HG03521 (cell line): ENCODE measurements around the gene BRD1.
"Not testable (repeated sequence)": the region's sequence is repeated elsewhere in the genome, so short reads cannot be mapped to it uniquely, and the experiment has no call there.

Experiments used
- ATAC-seq: cut with Tn5 transposase; IDR thresholded peaks from one replicate; pipeline ENCODE4 v1.9.1; 2021; ENCODE audit warnings: mild to moderate bottlenecking, moderate library complexity; ENCODE audit not compliant: unreplicated experiment

The BRD1 gene

DNA sequence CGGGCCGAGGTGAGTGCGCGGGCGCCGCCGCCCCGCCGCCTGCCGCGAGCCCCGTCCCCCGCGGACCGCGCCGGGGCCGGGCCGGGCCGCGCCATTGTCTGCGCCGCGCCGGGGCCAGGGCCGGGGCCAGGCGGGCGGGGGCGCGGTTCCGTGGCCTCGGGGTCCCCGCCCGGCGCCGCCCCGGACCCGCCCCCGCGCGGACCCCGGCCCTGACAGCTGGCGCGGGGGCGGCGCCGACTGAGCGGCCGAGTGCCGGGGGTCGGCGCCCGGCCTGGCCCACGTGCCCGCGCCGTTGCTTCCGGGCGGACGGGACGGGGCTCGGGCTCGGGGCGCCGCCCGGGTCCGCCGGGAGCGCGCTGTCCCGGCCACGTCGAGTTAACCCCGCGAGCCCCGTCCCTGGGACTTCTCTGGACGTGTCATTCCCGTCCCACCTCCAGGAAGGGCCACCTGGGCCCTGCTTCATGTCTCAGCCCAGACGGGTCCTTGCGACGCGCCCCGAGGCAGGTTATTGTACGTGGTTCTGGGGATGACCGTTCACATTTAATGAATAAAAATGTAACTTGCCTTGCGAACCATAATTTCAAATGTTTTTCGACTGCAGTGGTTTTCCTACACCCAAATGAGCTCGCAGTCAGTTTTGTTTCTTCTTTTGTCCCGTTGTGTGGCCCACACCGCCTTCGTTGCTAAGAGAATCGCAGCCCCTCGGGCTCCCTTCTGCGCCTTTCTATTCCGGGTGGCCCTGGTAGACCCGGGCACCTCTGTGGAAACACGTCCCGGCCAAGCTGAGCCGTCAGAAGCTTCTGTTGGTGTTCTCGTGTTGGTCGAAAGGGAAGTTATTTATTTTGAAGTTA is 26.5 kb upstream of the BRD1 start:
- peak; percentile 29 for ATAC-seq

DNA sequence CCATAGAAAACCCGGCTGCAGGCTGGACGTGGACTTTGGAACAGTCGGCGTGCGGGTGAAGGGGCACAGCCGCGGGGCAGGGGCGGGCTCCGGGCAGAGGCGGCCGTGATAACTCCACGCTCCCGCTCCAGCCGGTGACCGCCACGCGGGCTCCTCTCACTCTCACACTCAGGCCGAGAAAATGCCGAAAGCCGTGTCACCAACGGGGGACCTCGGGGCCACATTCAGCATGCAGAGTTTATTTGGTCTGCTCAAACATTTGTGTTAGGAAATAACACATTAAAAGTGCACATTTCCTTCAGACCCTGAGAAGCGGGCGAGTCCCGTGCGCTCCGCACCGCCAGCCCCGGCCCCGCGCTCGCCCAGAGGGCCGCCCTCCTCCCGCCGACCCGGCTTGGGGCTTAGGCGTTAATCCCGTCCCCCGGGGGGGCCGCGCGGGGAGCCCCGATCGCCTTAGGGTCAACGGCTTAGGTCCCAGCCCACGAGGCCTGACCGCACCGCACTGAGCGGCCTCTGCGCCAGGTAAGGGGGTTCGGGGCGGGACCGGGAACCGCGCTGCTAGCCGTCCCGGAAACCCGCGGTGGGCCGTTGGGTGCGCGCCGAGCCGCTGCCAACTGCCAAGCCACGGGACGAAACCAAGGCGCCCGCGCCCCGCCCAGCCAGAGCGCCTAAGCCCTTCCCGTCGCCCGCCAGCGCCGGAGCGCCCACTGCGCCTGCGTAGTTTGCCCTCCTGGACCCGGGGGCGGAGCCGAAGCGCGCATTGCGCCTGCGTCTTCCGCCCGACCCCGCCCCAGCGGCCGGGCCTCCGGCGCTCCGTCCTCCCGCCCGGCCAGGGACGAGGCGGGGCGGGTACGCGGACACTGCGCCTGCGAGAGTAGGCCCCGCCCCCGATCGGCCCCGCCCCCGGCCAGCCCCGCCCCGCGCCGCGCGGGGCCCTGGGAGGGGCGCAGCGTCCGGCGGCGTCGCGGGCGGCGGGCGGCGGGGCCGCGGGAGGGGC is 25.5 kb upstream of the BRD1 start, which contains the start of gene ZBED4:
Gene ZBED4, plus strand, starts transcription at position 947 of the 997 bp plus-strand sequence. CDS start 29,819 bp downstream, outside the sequence.
- ATAC-seq, result peak; percentile 85

DNA sequence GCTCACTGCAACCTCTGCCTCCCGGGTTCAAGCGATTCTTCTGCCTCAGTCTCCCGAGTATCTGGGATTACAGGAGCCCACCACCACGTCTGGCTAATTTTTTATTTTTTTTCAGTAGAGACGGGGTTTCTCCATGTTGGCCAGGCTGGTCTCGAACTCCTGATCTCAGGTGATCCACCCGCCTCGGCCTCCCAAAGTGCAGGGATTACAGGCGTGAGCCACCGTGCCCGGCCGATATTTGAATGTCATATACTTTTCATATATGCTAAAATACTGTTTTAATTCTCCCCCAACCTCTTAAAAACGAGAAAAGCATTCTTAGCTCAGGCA is 24.9 kb upstream of the BRD1 start:
- ATAC-seq, result not testable (repeated sequence)

DNA sequence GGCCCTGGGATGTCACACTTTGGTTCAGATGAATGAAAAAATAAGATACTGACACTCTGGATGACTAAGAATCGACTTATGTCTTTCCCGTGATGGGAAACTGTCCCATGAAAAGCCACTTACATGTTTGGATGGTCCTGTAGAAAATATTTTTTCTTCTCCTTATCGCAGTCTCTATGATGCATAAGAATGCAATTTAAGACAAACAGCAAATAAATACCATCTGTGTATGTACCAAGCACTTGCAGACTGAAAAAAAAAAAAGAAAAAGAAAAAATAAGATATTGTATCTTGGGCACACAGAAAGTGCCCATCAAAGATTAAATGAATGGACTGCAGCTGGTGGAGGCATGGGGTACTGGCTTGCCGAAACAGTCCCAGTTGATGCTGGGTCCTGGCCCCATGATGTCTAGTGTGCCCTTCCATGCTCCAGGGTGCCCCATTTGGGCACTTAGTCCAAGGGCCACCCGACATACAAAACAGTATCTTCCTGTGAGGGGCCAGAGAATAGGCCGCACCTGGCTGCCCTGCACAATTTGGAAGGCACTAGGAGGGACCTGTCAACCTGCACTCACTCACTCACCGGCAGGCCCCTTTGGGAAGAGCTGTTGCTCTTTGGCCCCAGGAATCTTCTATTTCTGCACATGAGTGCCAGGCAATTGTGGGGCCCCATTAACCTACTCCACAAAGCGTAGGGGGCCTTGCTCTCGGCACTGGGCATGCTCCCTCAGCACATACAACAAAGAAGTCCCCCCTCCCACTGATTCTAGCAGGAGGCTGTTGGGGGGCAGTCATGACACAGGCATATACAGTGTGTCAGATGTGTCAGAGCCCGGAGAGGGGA is 23.5 kb upstream of the BRD1 start:
- no peak for ATAC-seq

DNA sequence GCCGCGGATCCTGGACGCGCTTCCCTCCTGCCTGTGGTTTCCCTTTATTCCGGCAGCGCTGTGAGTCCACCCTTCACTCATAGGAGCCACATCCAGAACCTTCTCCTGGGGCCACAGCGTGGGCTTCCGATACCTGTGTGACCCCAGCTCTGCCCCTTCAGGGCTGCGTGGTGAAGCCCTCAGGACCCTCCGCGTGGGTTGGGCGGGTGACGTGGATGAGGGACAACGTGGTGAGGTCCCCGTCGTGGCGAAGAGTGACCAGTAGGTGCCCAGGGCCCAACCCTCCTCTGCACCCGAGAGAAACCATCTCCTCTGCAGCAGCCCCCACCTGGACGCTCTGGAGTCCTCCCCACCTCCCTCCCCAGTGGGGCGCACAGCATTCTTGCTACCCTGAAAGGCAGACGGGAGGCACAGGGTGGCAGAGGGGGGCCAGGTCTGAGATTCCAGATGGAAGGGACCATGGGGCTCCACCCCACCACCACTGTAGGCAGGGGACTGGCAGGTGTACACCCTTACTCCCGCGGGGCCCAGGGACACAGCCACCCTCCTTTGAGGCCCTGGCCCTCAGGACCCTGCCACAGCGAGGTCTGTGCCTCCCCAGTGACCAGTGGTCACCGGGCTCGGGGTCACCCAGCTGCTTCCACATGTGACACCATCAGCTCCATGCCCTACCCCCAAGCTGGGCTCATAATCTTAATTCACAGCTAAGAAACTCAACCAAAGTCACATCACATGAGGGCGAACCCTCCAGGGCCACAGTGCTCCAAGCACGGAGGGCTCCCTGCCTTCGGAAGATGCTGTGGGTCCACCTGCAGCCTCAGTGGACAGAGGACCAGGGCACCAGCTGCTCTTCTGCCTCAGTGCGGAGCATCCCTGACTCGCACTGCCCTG is 22.6 kb upstream of the BRD1 start:
- no peak for ATAC-seq

DNA sequence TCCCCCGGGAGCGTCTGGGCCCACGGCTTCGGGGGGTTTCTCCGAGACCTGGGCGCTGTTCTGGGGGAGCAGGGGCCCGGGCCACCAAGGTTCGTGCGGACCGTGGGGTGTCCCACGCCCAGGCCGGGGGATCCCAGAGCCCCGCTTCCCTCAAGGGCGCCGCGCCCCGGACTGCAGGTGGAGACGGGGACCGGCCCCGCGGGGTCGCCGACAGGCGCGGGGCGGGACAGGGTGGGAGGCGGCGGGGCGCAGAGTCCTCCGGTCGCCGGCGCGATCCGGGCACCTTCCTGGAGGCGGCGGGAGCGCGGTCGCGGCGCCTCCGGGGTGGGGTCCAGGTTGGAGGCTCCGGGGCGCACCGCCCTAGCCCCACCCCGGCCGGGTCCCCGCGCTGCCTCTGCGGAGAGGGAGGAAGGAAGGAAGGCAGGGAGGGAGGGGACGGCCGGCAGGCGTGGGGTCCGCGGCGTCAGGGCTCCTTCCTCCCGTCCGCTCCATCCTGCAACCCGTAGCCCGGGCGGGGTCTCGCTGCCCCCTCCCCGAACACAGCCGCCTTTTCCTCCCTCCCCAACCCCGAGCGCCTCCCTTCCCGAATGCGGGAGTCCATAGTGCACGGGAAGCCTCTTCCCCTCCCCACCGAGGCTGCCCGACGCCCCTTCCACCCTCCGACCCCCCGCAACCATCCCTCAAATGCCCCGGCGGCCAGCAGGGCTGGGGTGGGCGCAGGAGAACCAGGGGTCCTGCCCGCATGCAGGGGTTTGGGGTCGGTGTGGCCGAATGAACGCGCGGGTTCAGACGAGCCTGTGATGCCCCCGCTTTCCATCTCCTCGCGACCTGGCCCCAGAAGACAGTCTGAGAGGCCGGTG is 21.7 kb upstream of the BRD1 start:
- ATAC-seq, result no peak

DNA sequence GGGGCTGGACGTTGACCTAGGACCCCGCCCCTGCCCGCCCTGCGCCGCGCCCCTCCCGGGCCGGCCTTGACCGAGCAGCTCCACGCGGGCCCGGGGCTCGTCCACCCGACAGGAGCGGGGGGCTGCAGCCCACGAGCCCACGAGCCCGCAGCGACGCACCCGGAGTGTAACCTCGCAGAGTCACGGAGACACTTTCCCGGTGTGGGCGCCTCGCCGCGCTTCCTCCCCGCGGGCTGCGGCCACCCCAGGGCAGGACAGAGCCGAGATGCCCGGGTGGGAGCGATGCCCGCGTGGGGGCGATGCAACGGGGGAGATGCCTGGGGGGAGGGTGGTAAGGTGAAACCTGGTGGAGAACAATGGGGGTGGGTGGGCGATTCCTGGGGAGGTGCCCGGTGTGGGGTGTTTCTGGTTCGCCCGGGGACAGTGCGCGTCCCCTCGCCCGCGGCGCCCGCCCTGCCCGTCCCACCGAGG is 21.1 kb upstream of the BRD1 start:
- no peak for ATAC-seq

DNA sequence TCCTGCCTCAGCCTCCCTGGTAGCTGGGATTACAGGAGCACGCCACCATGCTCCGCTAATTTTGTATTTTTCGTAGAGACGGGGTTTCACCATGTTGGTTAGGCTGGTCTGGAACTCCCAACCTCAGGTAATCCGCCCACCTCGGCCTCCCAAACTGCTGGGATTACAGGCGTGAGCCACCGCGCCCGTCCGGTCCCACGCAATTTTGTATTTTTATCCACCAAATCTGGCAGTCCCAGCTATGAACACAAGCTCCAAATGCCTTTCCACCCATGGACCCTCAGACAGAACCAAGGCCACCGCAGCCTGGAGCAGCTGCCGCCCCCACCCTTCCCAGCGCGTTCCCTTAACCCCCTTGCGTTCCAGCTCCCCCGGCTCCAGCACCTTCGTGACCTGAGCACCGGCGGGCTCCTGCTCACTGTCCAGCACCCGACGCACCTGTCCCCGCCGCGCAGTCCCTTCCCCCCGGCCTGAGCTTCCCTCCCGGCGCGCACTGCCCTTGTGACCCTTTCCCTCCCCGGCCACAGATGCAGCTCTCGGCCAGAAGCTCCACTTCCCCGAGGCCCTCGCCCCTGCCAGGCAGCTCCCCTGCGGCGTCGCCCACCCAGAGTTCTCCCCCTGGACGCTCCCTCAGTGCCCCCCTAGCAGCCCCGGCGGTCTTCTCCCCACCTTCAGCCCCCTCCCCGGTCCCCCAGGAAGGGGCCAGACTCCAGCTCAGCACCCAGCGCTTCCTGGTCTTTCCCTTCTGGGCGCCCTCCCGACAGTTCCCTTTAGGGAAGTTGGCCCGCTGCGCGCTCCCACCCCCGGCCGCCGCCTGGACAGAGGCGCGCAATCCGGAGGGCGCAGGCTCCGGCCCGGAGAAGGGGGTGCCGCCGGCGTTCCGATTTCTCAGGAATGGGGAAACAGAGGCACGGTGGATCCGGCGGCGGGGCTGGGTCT is 20.3 kb upstream of the BRD1 start:
- no peak for ATAC-seq

DNA sequence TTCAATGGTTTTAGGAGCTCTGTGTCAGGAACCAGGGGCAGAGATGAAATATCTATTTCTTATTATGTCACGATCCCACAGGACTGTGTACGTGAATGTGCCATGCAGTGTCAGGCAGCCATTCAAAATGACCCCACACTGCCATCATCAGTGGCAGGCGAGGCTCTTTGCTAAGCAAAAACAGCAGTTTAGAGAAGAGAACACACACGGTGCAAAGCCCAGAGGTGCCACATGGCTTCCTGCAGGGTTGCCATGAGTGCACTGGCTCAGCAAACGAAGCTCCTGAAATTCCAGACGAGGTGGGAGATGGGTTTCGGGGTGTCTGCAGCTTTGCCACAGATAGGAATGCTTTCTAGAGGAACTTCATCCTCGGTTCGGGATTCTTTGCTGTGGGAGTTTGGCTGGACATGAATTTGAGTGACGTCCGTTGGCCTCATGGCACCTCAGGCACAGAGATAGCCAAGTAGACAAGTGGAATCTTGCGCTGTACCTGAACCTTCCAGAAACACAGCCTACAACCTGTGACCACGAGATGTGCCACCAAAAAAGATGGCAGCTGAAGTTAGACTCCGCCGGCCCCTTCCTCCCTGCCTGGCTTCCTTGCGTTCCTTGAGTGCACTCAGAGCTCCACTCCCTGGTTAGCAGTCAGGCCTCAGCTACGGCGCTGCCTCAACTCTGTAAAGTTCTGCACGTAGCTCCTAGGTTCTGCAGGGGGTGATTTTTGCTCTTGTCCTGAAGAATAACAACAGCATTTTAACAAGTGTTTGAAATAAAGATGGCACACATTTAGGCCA is 18.2 kb upstream of the BRD1 start:
- no peak for ATAC-seq

DNA sequence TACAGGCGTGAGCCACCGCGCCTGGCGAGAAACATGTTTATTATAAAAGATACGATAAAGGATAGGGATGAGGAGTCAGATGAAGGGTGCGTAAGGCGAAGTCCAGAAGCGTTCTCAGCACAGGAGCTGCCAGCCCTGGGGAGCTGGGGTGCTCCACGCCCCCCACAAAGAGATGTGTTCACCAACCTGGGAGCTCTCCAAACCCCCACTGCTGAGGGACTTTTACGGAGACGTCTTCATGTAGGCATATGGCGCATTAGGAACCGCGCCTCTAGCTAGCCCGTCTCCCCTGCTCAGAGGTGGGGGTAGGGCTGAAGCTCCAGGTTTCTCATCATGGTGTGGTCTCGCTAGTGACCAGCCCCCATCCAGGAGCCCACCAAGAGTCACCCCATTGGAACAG is 17.6 kb upstream of the BRD1 start:
- no peak for ATAC-seq

DNA sequence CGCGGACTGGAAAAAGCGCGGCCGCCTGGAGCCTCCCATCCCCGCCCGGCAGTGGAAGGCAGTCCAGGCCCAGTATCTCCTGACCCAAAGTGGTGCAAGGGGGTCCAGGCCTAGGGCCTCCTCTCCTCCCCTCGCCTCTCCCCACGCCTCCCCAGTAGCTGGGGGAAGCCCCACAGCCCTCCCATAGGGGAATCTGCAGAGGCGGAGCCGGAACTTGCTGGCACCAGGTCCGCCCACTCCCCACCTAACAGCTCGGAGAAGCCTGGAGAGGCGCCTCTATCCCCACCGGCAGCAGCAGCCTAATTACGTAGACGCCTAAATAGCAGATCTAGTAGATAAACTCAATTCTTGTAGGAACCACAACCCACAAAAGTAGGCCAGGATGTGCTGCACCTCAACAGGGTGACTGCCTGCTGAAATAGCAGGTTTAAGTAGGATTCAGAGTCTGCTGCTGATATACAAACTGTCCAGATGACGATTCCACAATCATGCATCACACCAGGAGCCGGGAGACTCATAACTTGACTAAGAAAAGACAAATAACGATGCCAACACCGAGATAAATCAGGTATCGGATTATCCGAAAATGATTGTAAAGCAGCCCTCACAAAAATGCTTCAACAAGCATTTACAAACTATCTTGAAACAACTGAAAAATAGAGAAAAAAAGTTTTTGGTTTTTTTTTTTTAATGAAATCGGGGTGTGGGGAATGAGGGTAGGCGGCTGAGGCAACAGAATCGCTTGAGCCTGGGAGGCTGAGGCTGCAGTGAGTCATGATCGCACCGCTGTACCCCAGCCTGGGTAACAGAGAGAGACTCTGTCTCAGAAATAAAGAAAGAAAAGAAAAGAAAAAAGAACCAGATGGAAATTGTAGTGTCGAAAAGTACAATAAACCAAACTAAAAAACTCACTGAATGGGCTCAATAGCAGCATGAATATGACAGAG is 11.4 kb upstream of the BRD1 start:
- ATAC-seq, result no peak

DNA sequence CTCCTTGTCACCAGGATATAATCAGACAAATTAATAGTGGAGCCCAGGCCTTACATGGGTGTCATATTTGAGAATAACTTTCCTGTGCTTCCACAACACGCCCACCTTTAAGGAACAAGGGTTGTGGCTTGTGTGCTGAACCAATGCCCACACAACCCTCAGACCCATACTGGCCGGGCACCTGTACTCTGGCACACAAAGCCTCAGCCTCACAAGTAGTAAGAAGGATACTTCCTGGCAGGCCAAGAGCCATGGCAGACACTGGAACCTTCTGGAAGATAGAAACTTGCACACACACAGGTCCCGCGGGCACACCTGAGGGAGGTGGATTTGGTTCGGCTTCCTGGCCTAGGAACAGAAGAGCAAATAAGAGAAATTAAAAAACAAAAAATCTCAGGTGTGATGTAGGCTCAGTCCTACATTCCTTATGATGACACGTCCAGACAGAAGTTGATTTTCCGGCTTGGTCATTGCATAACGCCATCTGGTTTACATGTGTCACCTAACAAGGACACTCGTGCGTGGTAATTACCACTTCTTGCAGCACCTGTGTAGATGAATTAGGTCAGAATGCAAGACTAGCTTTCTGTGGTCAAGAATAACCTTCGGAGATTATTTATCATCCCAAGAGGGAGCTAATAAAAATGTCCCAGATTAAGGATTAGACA is 5.8 kb upstream of the BRD1 start:
- ATAC-seq, result no peak

DNA sequence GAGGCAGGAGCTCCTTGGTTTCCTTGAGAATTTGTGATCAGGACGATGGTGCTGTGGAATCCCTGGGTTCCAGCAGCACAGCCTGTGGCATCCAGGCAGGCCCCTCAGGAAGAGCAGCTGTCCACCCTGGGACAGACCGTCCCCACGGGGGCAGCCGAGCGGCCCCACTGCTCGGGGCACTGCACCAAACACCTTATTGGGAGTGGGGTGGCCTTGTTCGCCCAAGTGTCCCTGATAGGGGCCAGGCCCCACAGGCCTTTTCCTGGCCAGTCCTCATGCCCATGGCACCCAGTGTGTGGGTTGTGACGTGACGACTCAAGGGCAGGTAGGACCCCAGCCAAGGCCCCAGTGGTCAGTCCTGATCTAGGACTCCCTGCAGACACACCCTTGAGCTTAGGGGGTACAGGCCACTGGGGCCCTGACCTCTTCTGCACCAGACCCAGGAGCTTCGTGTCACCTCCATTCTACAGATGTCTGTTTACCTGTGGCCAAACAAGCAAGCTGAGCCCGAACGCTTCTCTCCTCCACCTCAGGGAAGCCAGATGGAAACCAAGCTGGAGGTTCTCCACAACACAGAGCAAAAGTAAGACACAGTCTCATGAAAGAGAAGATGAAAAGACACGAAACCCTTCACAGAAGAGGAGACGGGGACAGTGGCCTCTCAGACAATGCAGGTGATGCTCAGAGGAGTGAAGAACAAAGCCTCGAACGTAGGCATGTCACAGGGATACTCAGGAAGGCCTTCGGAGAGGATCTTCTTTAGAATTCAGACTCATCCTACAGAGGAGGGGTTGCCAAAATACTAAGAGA is 1.6 kb upstream of the BRD1 start:
- no peak for ATAC-seq

DNA sequence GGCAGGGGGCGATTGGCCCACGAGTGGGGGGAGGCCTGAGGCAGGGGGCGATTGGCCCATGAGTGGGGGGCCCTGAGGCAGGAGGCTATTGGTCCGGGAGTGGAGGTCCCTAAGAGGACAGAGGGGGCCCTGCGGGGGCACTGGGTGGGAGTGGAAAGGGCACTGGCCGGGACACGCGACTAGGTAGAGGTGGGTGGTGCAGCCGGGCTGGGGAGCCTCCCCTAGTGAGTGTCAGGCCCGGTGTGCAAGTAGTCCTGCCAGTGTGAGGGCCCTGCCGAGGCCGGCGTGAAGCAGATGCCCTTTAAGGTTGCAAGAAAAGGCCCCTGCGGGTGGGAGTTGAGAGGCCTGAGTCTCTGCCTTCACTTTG is 909 bp upstream of the BRD1 start:
- no peak for ATAC-seq
